ENCODE results near the gene RGS7.

Gene RGS7

DNA sequence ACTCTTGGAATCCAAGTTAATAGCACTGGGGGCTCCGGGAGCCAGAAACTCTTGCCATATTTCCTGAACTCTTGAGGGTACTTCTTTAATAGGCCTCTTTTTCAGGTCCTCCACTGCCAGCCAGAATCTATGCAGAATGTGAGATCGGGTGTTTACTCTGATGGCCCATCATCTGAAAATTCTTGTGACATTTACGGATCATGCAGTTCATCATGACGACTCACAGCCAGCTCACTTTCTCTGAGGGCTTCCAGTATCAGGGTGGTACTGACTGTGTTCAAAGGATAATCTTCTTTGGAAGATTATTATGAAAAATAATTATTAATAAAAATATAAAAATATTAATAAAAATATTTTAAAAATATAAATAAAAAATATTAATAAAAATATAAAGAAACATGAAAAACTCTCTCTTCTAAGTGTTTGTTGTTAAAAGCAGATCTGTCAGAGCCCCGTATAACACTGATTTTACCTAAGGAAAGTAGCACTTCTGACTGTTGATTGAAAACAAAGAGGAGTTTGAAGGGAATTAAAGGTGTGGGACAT, 550.7 kb downstream of the RGS7 start:
- H3K4me3 ChIP-seq (ENCODE audit: extremely low read depth, insufficient read depth, low read length, poor library complexity, severe bottlenecking), result no peak overlapping the region
- no peaks in the 10 kb centered on the region for H3K9me3 ChIP-seq (ENCODE audit: control insufficient read depth, low read length)
- no peak overlapping the region for H3K27ac ChIP-seq (ENCODE audit: low read depth, low read length, severe bottlenecking)
- no peaks in the 10 kb centered on the region for H3K4me1 ChIP-seq (ENCODE audit: control insufficient read depth, insufficient read depth, low read length, poor library complexity, severe bottlenecking)
- H3K36me3 ChIP-seq (ENCODE audit: control insufficient read depth, insufficient read depth, low read length), result no peaks in the 10 kb centered on the region
- 91 to 100% methylated on average over 2 to 5 of the region's 5 CpGs for WGBS, 2 experiments (ENCODE audit: insufficient coverage in 2 of 2)

- Histone ChIP-seq H3K36me3 (ENCODE audit: control insufficient read depth, insufficient read depth, low read length) (no peaks in the 10 kb centered on the region), H3K9me3 (ENCODE audit: control insufficient read depth, low read length) (no peaks in the 10 kb centered on the region), H3K27ac (ENCODE audit: low read depth, low read length, severe bottlenecking) (no peak overlapping the region), H3K4me3 (ENCODE audit: extremely low read depth, insufficient read depth, low read length, poor library complexity, severe bottlenecking) (no peak overlapping the region), H3K4me1 (ENCODE audit: control insufficient read depth, insufficient read depth, low read length, poor library complexity, severe bottlenecking) (no peaks in the 10 kb centered on the region)
- WGBS, 2 experiments (ENCODE audit: insufficient coverage in 2 of 2), result 89% methylated on average over 1 of the region's 2 CpGs; no CpG with 5 or more reads in 1 of the 2 experiments
Measured at GRCh38 chr1:240804475-240804874, 552.5 kb downstream of the RGS7 start.

GRCh38 chr1:240803151-240803550, 553.9 kb downstream of the RGS7 start:
- Histone ChIP-seq H3K27ac (ENCODE audit: low read depth, low read length, severe bottlenecking) (no peak overlapping the region), H3K4me3 (ENCODE audit: extremely low read depth, insufficient read depth, low read length, poor library complexity, severe bottlenecking) (no peak overlapping the region), H3K9me3 (ENCODE audit: control insufficient read depth, low read length) (no peaks in the 10 kb centered on the region), H3K36me3 (ENCODE audit: control insufficient read depth, insufficient read depth, low read length) (no peaks in the 10 kb centered on the region), H3K4me1 (ENCODE audit: control insufficient read depth, insufficient read depth, low read length, poor library complexity, severe bottlenecking) (no peaks in the 10 kb centered on the region)

DNA sequence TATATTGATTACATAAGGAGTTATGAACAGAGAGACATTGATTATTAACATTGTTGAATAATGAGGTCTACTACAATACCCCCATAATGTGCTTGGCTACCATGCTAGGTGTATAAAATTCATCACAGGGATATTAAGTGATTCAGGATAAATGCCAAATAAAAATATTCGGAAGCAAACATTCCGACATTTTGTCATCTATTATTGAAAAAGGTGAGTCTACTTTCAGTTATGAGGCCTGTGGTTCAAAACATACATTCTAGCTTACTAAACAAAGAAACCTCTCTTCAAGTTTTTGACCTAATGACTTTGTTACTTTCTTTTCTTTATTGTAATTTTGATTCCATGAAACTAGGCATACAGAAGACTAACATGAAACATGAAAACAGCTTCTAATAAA, 554.7 kb downstream of the RGS7 start:
- no peak overlapping the region for H3K4me3 ChIP-seq (ENCODE audit: extremely low read depth, insufficient read depth, low read length, poor library complexity, severe bottlenecking)
- no peak overlapping the region for H3K27ac ChIP-seq (ENCODE audit: low read depth, low read length, severe bottlenecking)
- H3K4me1 ChIP-seq (ENCODE audit: control insufficient read depth, insufficient read depth, low read length, poor library complexity, severe bottlenecking), result no peaks in the 10 kb centered on the region
- no peaks in the 10 kb centered on the region for H3K9me3 ChIP-seq (ENCODE audit: control insufficient read depth, low read length)
- 100% methylated on average over 2 of the region's 2 CpGs; no CpG with 5 or more reads in 1 of the 2 experiments for WGBS, 2 experiments (ENCODE audit: insufficient coverage in 2 of 2)
- no peaks in the 10 kb centered on the region for H3K36me3 ChIP-seq (ENCODE audit: control insufficient read depth, insufficient read depth, low read length)

- Histone ChIP-seq H3K27ac (ENCODE audit: low read depth, low read length, severe bottlenecking) (no peak overlapping the region), H3K36me3 (ENCODE audit: control insufficient read depth, insufficient read depth, low read length) (no peaks in the 10 kb centered on the region), H3K4me1 (ENCODE audit: control insufficient read depth, insufficient read depth, low read length, poor library complexity, severe bottlenecking) (no peaks in the 10 kb centered on the region), H3K4me3 (ENCODE audit: extremely low read depth, insufficient read depth, low read length, poor library complexity, severe bottlenecking) (no peak overlapping the region), H3K9me3 (ENCODE audit: control insufficient read depth, low read length) (no peaks in the 10 kb centered on the region)
- 100% methylated on average over 1 of the region's 3 CpGs; no CpG with 5 or more reads in 1 of the 2 experiments for WGBS, 2 experiments (ENCODE audit: insufficient coverage in 2 of 2)
Measured at GRCh38 chr1:240801442-240801841, 555.6 kb downstream of the RGS7 start.

GRCh38 chr1:240800291-240800690, 556.7 kb downstream of the RGS7 start:
- no CpG with 5 or more reads among the region's 1 CpG for WGBS, 2 experiments (ENCODE audit: insufficient coverage in 2 of 2)
- H3K4me3 ChIP-seq (ENCODE audit: extremely low read depth, insufficient read depth, low read length, poor library complexity, severe bottlenecking), result no peak overlapping the region
- H3K9me3 ChIP-seq (ENCODE audit: control insufficient read depth, low read length), result no peaks in the 10 kb centered on the region
- no peaks in the 10 kb centered on the region for H3K4me1 ChIP-seq (ENCODE audit: control insufficient read depth, insufficient read depth, low read length, poor library complexity, severe bottlenecking)
- no peaks in the 10 kb centered on the region for H3K36me3 ChIP-seq (ENCODE audit: control insufficient read depth, insufficient read depth, low read length)
- H3K27ac ChIP-seq (ENCODE audit: low read depth, low read length, severe bottlenecking), result no peak overlapping the region

DNA sequence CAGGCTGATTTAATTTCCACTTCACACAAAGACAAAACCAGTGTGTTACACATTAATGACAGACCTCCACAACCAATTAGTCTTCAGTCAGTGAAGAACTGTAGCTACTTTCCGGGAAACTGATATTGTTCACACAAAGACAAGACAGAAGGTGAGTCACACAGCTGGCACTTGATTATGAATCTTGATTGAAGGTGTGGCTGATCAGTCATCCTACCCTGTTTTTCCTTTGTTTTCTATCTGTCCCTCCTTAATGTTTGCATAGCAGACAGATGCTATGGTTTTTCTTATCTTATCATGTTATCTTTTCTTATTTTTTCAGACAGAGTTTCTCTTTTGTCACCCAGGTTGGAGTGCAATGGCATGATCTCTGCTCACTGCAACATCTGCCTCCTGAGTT, 560.0 kb downstream of the RGS7 start:
- no peaks in the 10 kb centered on the region for H3K4me1 ChIP-seq (ENCODE audit: control insufficient read depth, insufficient read depth, low read length, poor library complexity, severe bottlenecking)
- 80 to 100% methylated on average over 1 of the region's 1 CpG for WGBS, 2 experiments (ENCODE audit: insufficient coverage in 2 of 2)
- H3K36me3 ChIP-seq (ENCODE audit: control insufficient read depth, insufficient read depth, low read length), result no peaks in the 10 kb centered on the region
- no peak overlapping the region for H3K4me3 ChIP-seq (ENCODE audit: extremely low read depth, insufficient read depth, low read length, poor library complexity, severe bottlenecking)
- H3K27ac ChIP-seq (ENCODE audit: low read depth, low read length, severe bottlenecking), result no peak overlapping the region
- H3K9me3 ChIP-seq (ENCODE audit: control insufficient read depth, low read length), result no peaks in the 10 kb centered on the region

GRCh38 chr1:240794046-240794843, 562.8 kb downstream of the RGS7 start:
- Histone ChIP-seq H3K9me3 (ENCODE audit: control insufficient read depth, low read length) (no peaks in the 10 kb centered on the region), H3K4me1 (ENCODE audit: control insufficient read depth, insufficient read depth, low read length, poor library complexity, severe bottlenecking) (no peaks in the 10 kb centered on the region), H3K4me3 (ENCODE audit: extremely low read depth, insufficient read depth, low read length, poor library complexity, severe bottlenecking) (no peak overlapping the region), H3K36me3 (ENCODE audit: control insufficient read depth, insufficient read depth, low read length) (no peaks in the 10 kb centered on the region), H3K27ac (ENCODE audit: low read depth, low read length, severe bottlenecking) (no peak overlapping the region)
- WGBS, 2 experiments (ENCODE audit: insufficient coverage in 2 of 2), result 83 to 86% methylated on average over 2 of the region's 6 CpGs

DNA sequence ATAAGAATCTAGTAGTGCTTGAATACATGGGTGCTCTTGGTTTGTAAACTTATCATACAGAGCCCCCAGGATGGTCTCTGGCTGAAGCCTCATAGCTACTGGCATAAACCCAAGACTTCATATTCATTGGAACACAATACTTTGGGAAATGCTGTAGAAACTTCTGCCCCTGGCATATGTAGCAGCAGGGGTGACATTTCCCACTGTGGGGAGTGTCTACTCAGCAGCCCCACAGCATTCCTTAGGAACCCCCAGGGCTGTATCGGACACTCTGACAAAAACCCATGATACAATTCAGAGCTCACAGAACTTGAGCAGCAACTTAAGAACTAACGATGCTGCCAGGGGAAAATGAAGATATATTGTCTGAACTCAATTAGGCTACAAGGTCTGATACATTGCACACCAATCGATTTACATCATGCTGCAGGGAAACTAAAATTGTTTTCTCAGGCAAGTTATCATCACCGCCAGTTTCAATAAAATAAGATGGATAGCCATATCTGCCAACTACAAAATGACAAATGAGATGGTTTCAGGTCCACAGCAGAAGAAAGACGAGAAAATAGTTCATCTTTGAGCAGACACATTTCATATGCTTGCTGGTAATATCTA, 564.0 kb downstream of the RGS7 start:
- no peaks in the 10 kb centered on the region for H3K36me3 ChIP-seq (ENCODE audit: control insufficient read depth, insufficient read depth, low read length)
- H3K27ac ChIP-seq (ENCODE audit: low read depth, low read length, severe bottlenecking), result no peak overlapping the region
- H3K4me1 ChIP-seq (ENCODE audit: control insufficient read depth, insufficient read depth, low read length, poor library complexity, severe bottlenecking), result no peaks in the 10 kb centered on the region
- H3K4me3 ChIP-seq (ENCODE audit: extremely low read depth, insufficient read depth, low read length, poor library complexity, severe bottlenecking), result no peak overlapping the region
- 88 to 92% methylated on average over 2 to 4 of the region's 5 CpGs for WGBS, 2 experiments (ENCODE audit: insufficient coverage in 2 of 2)
- no peaks in the 10 kb centered on the region for H3K9me3 ChIP-seq (ENCODE audit: control insufficient read depth, low read length)

DNA sequence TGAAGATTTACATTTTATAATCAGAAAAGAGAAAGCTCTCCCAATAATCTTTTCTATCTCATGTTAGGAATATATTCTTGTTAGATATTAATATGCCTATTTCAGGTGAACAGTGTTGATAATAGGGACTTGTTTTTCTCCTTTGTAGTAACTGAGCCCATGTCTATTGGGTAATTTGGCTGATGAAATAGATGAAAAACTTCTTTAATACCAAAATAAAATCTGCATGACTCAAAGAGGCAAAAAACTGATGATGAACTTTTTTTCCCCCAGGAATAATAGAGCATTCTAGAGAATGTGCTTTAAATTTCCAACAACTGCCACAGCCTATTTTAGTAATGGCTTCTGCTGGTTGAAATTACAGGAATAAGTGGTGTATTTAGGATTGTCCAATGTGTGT, 566.1 kb downstream of the RGS7 start:
- no peak overlapping the region for H3K27ac ChIP-seq (ENCODE audit: low read depth, low read length, severe bottlenecking)
- no peak overlapping the region for H3K4me3 ChIP-seq (ENCODE audit: extremely low read depth, insufficient read depth, low read length, poor library complexity, severe bottlenecking)
- no peaks in the 10 kb centered on the region for H3K36me3 ChIP-seq (ENCODE audit: control insufficient read depth, insufficient read depth, low read length)
- H3K9me3 ChIP-seq (ENCODE audit: control insufficient read depth, low read length), result no peaks in the 10 kb centered on the region
- no peaks in the 10 kb centered on the region for H3K4me1 ChIP-seq (ENCODE audit: control insufficient read depth, insufficient read depth, low read length, poor library complexity, severe bottlenecking)

DNA sequence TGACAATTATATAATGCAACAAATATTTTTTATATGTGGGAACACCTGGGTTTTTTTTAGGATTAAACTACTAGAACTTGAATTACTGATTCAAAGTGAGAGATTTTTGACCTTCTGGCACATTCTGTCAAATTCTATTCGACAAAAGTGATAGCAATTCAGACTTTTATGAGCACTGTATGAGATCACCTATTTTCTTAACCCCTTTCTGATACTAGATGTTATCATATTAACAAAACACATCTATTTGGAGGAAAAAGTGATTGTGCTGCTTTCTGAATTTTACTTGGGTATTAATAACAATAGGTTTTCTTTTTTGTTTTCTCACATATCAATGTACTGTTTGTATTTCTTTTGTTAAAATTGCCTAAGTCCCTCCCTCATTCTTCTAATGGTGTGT, 570.1 kb downstream of the RGS7 start:
- H3K9me3 ChIP-seq (ENCODE audit: control insufficient read depth, low read length), result no peaks in the 10 kb centered on the region
- no peaks in the 10 kb centered on the region for H3K4me1 ChIP-seq (ENCODE audit: control insufficient read depth, insufficient read depth, low read length, poor library complexity, severe bottlenecking)
- H3K36me3 ChIP-seq (ENCODE audit: control insufficient read depth, insufficient read depth, low read length), result no peaks in the 10 kb centered on the region
- no peak overlapping the region for H3K27ac ChIP-seq (ENCODE audit: low read depth, low read length, severe bottlenecking)
- WGBS, 2 experiments (ENCODE audit: insufficient coverage in 2 of 2), result no CpG with 5 or more reads among the region's 1 CpG
- no peak overlapping the region for H3K4me3 ChIP-seq (ENCODE audit: extremely low read depth, insufficient read depth, low read length, poor library complexity, severe bottlenecking)
